Thyroid gland (tissue), 4 donors: ENCODE data around the gene PLXDC2.

Experiments
- CTCF ChIP-seq, 6 experiments: fragments of 200-600 bp in 3 of 6; fragments of 450-650 bp in 3 of 6; sonication (generic) in 3 of 6; IDR thresholded peaks; one replicate each; pipeline ENCODE4 v1.5.1; 2016 to 2019; ENCODE audit warnings: antibody characterized with exemption in 6 of 6, mild to moderate bottlenecking in 2 of 6, inconsistent platforms in 1 of 6, moderate library complexity in 1 of 6
- POLR2A ChIP-seq, 2 donors: fragments of 450-650 bp; IDR thresholded peaks; one replicate each; pipeline ENCODE4 v1.6.1; 2017; ENCODE audit warnings: antibody characterized with exemption in 2 of 2, mild to moderate bottlenecking in 2 of 2, moderate library complexity in 1 of 2

- no peak for TF ChIP-seq POLR2A (IDR thresholded peaks at IDR 0.05)
- TF ChIP-seq CTCF (IDR thresholded peaks at IDR 0.05), result no peak
Observed at GRCh38 chr10:19843487-19843886, 27.3 kb downstream of the PLXDC2 start.
